ENCODE data around the gene SLC45A3.

SLC45A3 gene

GRCh38 chr1:205699416-205699815 lies 19.1 kb upstream of the SLC45A3 start:
- DNase-seq = no peak

- no peak for DNase-seq
These were observed 18.6 kb upstream of the SLC45A3 start for GRCh38 chr1:205698921-205699320.

GRCh38 chr1:205693421-205693991 lies 13.2 kb upstream of the SLC45A3 start:
- no peak for DNase-seq

GRCh38 chr1:205692423-205692822 lies 12.1 kb upstream of the SLC45A3 start:
- no peak for DNase-seq

- DNase-seq = no peak
These were observed 9.9 kb upstream of the SLC45A3 start for GRCh38 chr1:205690122-205690756.

GRCh38 chr1:205689479-205689878 lies 9.2 kb upstream of the SLC45A3 start:
- no peak for DNase-seq

GRCh38 chr1:205688171-205689080 lies 8.1 kb upstream of the SLC45A3 start:
- no peak for DNase-seq

GRCh38 chr1:205687242-205687641 lies 6.9 kb upstream of the SLC45A3 start:
- no peak for DNase-seq

GRCh38 chr1:205681364-205681763 lies 1.1 kb upstream of the SLC45A3 start:
- DNase-seq = no peak

- peak; percentile 96 for DNase-seq
These were observed 1.8 kb downstream of the SLC45A3 start for GRCh38 chr1:205678286-205679111.

GRCh38 chr1:205677167-205677566 lies 3.1 kb downstream of the SLC45A3 start:
- peak; percentile 38 for DNase-seq

GRCh38 chr1:205676597-205676996 lies 3.7 kb downstream of the SLC45A3 start:
- no peak for DNase-seq

GRCh38 chr1:205676002-205676401 lies 4.3 kb downstream of the SLC45A3 start:
- DNase-seq = no peak

- no peak for DNase-seq
These were observed 5.1 kb downstream of the SLC45A3 start for GRCh38 chr1:205675247-205675646.

- DNase-seq = no peak
These were observed 7.3 kb downstream of the SLC45A3 start for GRCh38 chr1:205672970-205673369.

- DNase-seq = no peak
These were observed 7.9 kb downstream of the SLC45A3 start for GRCh38 chr1:205672395-205672889.

- DNase-seq = no peak
These were observed 9.5 kb downstream of the SLC45A3 start for GRCh38 chr1:205670611-205671430.

GRCh38 chr1:205670150-205670446 lies 10.2 kb downstream of the SLC45A3 start:
- DNase-seq = no peak

GRCh38 chr1:205669341-205670149 lies 10.8 kb downstream of the SLC45A3 start:
- peak; percentile 20 for DNase-seq

GRCh38 chr1:205668951-205669340 lies 11.4 kb downstream of the SLC45A3 start:
- DNase-seq = no peak
